T-helper 22 cell (primary cell): Measurements from ENCODE around the gene SCRN1.
"Not testable (repeated sequence)": the region's sequence is repeated elsewhere in the genome, so short reads cannot be mapped to it uniquely, and the experiment has no call there.

ENCODE experiments used
- DNase-seq: peaks from one replicate; pipeline ENCODE4 v3.0.0-alpha.2; 2020; ENCODE audit warnings: low read depth

SCRN1 gene

DNA sequence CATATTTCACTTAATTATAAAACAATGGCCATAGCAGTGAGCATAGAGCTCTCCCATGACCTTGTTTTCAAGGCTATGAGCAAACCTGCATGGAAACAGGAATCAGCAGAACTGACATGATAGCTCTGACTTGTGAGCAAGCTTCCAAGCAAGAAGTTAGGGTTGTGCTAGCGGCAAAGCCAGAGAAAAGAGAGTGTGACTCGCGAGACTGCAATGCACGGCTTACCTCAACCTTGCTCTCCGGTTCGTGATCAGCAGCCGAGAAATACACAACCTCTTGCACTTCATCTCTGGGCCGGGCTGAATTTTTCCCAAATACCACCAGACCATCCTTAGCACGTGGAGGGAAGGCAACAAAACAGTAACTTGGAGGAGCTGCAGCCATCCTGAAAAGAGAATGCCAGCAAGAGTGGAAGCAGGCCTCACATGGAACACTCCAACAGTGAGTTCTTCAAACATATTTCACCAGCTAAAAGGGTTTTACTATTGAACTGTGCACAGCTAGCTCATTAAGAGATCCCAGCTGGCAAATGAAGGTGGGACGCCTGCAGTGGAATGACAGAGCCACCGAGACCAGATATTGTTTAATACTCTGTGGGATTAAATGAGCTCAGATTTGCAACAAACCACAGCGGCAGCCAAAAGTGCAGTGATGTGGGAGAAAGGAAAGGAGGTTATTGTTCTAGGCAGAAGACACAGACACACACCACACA lies 20.8 kb downstream of the SCRN1 start:
- DNase-seq: no peak

DNA sequence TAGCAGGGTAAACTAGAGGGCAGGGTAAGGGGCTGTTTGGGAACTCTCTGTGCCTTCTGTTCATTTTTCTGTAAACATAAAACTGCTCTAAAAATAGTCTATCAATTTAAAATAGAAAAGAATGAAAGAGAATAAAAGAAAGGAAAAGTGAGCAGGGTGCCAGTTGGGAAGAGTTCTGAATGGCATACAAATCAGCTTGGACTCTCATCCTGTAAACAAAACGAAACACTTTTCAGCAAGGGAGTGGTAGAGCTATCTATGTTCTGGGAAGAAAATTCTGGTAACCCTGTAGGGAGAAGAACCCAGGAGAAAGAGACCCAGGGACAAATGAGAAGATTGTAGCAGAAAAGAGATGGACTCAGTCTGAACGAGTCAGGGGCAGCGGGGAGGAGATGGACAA lies 24.6 kb downstream of the SCRN1 start:
- no peak for DNase-seq

DNA sequence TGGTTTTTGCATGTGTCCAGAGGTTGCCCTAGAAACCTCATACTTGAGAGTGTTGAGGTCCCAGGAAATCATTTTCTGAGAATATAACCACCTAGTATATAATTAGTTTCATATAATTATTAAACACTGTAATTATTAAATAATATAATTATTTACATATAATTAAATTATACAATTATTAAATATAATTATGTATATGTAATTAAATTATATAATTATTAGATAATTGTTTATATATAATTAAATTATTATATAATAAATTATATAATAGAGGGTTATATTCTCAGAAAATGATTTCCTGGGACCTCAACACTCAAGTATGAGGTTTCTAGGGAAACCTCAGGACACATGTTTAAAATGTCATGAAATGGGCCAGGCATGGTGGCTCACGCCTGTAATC lies 27.6 kb downstream of the SCRN1 start:
- DNase-seq: no peak

GRCh38 chr7:29961611-29962010 lies 28.0 kb downstream of the SCRN1 start:
- not testable (repeated sequence) for DNase-seq

GRCh38 chr7:29958667-29959358 lies 30.8 kb downstream of the SCRN1 start:
- no peak for DNase-seq

DNA sequence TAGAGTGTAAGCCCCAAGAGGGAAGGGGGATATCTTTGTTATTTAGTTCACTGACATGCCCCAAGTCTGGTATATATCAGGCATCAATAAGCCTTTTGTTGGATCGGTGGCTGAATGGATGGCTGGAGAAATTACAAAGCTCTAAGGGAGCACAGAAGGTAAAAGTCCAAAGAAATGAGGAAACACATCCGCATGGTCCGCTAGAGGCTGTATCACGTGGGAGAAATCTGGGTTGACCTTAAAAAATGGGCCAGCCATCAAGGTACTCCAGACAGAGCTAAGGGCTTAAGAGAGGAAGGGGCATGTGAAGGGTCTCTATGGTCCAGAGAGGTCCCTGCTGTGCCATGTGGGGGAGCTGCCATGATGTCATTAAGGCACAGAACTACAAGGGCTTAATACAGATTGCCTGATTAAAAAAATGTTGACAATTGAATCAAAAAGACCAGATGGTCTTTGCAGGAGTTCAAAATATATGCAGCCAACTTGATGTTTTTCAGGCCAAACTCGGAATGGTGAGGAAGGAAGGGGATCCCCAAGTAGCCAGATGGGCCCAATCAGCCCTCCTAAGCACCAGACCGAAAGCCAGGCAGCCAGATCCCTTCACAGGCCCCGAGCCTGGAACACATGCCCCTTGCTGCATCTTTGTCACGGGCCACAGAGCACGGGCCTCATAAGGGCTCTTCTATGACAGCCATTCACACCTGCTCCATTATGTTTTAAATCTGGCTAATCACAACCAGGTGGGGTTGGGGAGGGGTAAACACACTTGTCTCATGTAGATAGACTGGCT lies 31.9 kb downstream of the SCRN1 start:
- DNase-seq: no peak

GRCh38 chr7:29956487-29956836 lies 33.1 kb downstream of the SCRN1 start:
- no peak for DNase-seq

GRCh38 chr7:29955799-29956486 lies 33.7 kb downstream of the SCRN1 start:
- DNase-seq: no peak

GRCh38 chr7:29955075-29955792 lies 34.4 kb downstream of the SCRN1 start:
- no peak for DNase-seq

- DNase-seq: no peak
Observed at GRCh38 chr7:29953726-29954347, 35.8 kb downstream of the SCRN1 start.

GRCh38 chr7:29951206-29951605 lies 38.4 kb downstream of the SCRN1 start:
- DNase-seq: no peak

DNA sequence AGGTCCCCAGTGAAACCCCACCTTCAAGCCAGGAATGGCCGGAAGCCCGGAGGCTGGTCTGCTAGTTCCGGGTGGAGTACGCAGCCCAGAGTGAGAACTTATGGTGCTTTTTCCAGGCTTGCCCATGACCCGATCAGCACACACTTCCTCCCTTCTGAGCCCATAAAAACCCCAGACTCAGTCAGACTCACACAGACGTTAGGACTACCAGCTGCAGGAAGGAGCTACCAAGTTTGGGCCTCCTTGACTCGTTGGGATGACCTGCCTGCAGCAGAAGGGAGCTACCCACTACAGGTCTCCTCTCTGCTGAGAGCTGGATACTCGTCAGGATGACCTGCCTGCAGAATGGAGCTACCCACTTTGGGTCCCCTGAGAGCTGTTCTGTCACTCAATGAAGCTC lies 39.1 kb downstream of the SCRN1 start:
- no peak for DNase-seq

DNA sequence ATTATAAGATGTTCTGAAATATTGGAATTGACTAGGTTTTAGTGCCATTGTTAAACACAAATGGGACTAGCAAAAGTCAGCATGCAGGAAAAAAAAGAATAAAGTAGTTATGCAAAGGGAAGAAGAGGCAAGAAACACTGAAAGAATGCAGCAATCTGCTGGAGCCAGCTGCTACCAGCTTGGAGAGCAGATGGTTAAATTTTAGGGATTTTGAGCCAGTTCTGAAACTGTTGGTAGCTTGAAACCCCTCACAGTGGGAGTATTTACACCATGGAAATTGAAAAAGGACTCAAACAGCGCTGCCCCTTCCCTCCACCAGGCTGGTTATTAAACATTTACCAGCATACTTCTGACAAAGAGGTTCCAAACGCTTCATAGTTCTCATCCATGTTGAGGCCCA lies 41.0 kb downstream of the SCRN1 start:
- no peak for DNase-seq

- no peak for DNase-seq
Observed at GRCh38 chr7:29946428-29947186, 43.0 kb downstream of the SCRN1 start.

GRCh38 chr7:29945259-29945809 lies 44.3 kb downstream of the SCRN1 start:
- DNase-seq: no peak

GRCh38 chr7:29940199-29940598 lies 49.4 kb downstream of the SCRN1 start:
- no peak for DNase-seq

DNA sequence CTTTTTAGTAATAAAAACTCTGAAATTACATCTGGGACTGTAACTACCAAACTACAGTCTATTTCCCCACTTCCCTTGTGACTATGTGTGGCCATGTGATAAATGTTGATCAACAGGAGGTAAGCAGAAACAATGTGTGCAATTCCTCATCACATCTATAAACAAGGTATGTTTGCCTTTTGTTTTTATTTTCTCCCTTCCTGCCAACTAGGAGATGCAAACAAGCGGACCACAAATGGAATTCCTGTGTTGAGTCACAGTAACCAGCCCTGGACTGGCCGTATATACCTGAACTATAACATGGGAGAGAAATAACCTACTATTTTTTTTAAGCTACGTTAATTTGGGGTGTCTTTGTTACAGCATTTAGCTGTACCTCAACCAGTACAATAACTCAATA lies 52.5 kb downstream of the SCRN1 start:
- no peak for DNase-seq

GRCh38 chr7:29935111-29935510 lies 54.5 kb downstream of the SCRN1 start:
- no peak for DNase-seq

DNA sequence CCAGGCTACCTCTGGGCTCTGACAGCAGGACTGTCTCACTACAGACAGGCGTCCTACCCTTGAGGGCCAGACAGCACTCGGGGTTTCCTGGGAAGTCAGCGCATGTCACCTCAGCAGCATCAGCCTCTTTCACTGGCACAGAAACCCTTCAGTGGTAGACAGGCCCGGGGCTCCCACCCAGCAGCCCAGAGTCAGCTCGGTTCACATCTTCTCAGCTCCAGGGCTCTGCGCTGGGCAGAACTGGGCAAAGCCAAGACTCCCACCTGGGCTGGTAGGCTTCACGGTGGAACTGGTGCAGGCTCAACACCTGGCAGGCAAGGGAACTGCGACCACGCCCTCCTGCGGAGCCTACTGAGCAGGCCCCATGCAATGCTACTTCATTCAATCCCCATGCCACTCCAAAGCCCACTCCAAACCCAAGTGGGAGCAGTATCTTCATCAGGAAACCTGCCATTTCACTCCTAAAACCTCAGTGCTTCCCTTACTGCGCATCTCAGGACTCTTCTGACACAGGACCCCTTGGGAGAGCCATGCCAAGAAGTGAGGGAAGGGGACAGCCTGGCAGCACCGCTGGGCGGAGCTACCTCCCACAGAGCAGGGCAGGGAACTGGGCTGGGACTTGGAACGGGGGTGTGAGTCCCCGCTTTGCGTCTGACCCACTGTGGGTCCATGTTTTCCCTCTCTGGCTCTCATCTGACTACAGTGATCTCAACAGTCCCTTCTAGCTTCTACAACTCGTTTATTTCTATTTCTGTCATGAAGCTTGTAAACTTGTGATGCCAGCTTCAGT lies 60.4 kb downstream of the SCRN1 start:
- no peak for DNase-seq

DNA sequence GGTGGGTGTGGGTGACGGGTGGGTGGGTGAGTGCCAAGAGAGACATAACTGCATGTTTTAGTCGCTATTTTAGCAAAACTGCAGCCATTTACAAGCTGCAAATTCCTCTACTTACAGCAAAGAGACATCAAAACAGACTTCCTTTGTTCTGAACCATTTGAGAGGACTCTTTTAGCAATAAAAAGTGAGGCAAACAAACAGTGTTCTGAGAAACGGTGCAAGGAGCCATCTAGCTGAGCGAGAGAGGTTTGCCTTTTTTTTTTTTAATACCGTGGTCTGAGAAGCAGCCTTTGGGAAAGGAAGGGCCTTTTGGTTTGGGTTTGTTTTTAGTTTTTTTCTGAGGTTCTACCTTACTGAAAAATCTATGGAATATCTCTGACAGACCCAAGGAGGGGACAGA lies 62.9 kb downstream of the SCRN1 start:
- no peak for DNase-seq
